Activated T-cell treated with anti-CD3 and anti-CD28 coated beads, Interleukin-2, amount 50 U/mL, for 24 hours (primary cell): ENCODE results near the gene BICD1.
"Not testable (repeated sequence)": the region's sequence is repeated elsewhere in the genome, so short reads cannot be mapped to it uniquely, and the experiment has no call there.

ENCODE experiments used
- DNase-seq: peaks from one replicate; pipeline ENCODE4 v3.0.0-alpha.2; 2020
- H3K27ac Mint-ChIP-seq: 2 replicates; pipeline ENCODE4 v1.8.0; 2020; ENCODE audit warnings: mild to moderate bottlenecking, mixed read lengths
- H3K27me3 Mint-ChIP-seq: 2 replicates; pipeline ENCODE4 v1.8.0; 2020; ENCODE audit warnings: mixed read lengths
- H3K36me3 Mint-ChIP-seq: 2 replicates; pipeline ENCODE4 v1.8.0; 2020; ENCODE audit warnings: low read depth, mixed read lengths
- H3K4me1 Mint-ChIP-seq: 2 replicates; pipeline ENCODE4 v1.8.0; 2020; ENCODE audit warnings: low read depth, mixed read lengths
- H3K4me3 Mint-ChIP-seq: 2 replicates; pipeline ENCODE4 v1.8.0; 2020; ENCODE audit warnings: mild to moderate bottlenecking, moderate library complexity, mixed read lengths
- H3K9me3 Mint-ChIP-seq: 2 replicates; pipeline ENCODE4 v1.8.0; 2020; ENCODE audit warnings: mixed read lengths

The BICD1 gene

DNA sequence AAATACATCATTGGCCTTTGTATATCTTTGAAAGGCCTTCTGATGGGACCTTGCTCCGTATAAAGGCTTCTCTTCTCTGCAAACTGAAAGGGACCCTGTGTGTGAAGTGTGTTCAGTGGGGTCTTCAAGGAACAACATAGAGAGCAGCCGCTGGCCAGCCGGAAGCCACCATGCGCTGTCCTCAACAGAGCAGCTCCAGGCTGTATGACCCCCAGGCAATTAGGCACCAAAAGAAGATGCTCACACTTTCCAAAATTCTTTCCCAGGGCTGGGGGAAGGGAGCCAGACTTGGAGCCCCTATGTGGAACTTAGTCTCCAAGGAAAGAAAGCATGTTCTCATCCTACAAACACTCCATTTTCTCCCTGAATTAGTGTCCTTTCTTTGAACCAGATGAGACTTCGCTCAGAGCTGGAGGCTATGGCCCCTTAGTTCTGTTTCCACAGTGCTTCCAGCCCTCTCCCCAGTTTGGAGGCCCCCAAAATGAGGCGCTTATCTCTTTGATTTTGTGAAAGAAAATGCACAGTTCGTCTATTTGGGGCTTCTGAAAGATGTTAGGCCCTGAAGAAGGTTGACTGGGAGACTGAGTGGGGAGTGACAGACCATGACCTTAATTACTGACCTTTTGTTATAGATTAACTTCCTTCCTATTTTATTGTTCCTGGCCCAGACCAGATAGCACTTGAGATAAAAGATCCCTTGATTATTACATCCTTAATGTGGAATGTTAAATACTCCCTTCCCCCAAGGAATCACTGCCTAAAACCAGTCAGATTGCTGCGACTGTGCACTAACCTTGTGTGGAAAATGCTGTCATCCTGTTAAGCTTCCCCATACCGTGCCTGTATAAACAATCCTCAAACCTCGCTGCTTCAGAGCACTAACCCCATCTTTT, 164.4 kb downstream of the BICD1 start:
- Mint-ChIP-seq H3K9me3 (no peaks in the 10 kb centered on the region), H3K4me1 (peaks cover 23% of the 10 kb centered on the region), H3K36me3 (no peaks in the 10 kb centered on the region), H3K27ac (no peak overlapping the region), H3K4me3 (no peak overlapping the region), H3K27me3 (no peaks in the 10 kb centered on the region)
- DNase-seq, result no peak

- H3K4me3 Mint-ChIP-seq, result no peak overlapping the region
Observed at GRCh38 chr12:32272465-32272864, 165.8 kb downstream of the BICD1 start.

DNA sequence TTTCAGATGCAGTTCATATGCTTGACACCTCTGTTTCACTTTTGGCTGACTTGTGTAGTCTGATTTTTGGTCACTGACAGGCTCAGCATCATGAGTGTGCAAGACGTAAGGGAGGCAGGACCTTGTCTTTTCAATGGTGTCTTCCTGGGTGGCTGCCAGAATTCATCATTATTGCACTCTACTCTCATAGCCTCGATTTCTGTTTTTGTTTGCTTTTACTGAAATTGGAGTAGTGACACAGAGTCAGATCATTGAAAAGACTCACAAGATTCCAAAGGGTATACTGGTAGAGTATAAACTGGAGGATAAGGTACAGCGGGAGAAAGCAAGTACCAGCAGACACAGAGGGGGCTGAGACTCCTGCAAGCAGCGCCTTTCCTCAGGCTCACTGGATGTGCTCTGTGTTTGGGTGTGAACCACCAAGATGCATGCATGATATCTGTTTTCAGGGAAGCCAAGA, 166.4 kb downstream of the BICD1 start:
- DNase-seq, result no peak
- H3K27ac Mint-ChIP-seq, result peak overlapping the region; percentile 91
- H3K4me3 Mint-ChIP-seq, result peak overlapping the region; percentile 57
- H3K4me1 Mint-ChIP-seq, result peaks cover 23% of the 10 kb centered on the region
- H3K36me3 Mint-ChIP-seq, result peaks cover 1% of the 10 kb centered on the region
- no peaks in the 10 kb centered on the region for H3K9me3 Mint-ChIP-seq
- no peaks in the 10 kb centered on the region for H3K27me3 Mint-ChIP-seq

More at GRCh38 chr12:32272465-32272864, 165.8 kb downstream of the BICD1 start:
- no peak for DNase-seq
- H3K27ac Mint-ChIP-seq, result peak overlapping the region; percentile 91
- no peaks in the 10 kb centered on the region for H3K27me3 Mint-ChIP-seq
- no peaks in the 10 kb centered on the region for H3K9me3 Mint-ChIP-seq
- H3K4me1 Mint-ChIP-seq, result peaks cover 23% of the 10 kb centered on the region
- H3K36me3 Mint-ChIP-seq, result no peaks in the 10 kb centered on the region

DNA sequence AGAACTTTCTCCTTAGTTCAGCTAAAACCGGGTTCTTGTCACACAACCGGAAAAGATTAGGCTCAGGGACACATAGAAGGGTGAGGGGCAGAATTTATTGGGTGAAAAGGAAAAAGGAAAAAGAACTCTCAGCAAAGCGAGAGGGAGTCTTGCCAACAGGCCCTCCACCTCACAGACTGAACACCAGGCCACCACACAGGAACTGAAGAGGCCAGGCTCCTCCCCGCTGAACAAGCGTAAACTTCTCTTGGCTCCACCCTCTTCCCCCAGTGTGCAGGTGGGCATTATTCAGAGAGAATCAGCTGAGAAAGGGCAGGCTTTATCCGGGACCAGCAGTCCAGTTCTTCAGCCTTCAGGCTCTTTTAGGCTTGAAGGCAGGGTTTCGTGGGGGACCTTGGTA, 167.1 kb downstream of the BICD1 start:
- peaks cover 3% of the 10 kb centered on the region for H3K36me3 Mint-ChIP-seq
- peak; percentile 51 for DNase-seq
- H3K4me1 Mint-ChIP-seq, result peaks cover 23% of the 10 kb centered on the region
- H3K4me3 Mint-ChIP-seq, result peak overlapping the region; percentile 57
- H3K9me3 Mint-ChIP-seq, result no peaks in the 10 kb centered on the region
- H3K27me3 Mint-ChIP-seq, result no peaks in the 10 kb centered on the region
- H3K27ac Mint-ChIP-seq, result peak overlapping the region; percentile 91

GRCh38 chr12:32274665-32275064, 168.0 kb downstream of the BICD1 start:
- Mint-ChIP-seq H3K36me3 (peaks cover 3% of the 10 kb centered on the region), H3K27me3 (no peaks in the 10 kb centered on the region), H3K4me3 (no peak overlapping the region), H3K27ac (no peak overlapping the region), H3K4me1 (peaks cover 23% of the 10 kb centered on the region), H3K9me3 (no peaks in the 10 kb centered on the region)
- DNase-seq, result no peak

GRCh38 chr12:32275520-32275919, 168.9 kb downstream of the BICD1 start:
- not testable (repeated sequence) for H3K4me3 Mint-ChIP-seq, DNase-seq, H3K27ac Mint-ChIP-seq, H3K27me3 Mint-ChIP-seq, H3K36me3 Mint-ChIP-seq, H3K9me3 Mint-ChIP-seq
- peaks cover 23% of the 10 kb centered on the region for H3K4me1 Mint-ChIP-seq

- Mint-ChIP-seq H3K4me1 (peaks cover 13% of the 10 kb centered on the region), H3K27me3 (no peaks in the 10 kb centered on the region), H3K9me3 (no peaks in the 10 kb centered on the region), H3K4me3 (no peak overlapping the region), H3K27ac (no peak overlapping the region), H3K36me3 (peaks cover 3% of the 10 kb centered on the region)
- no peak for DNase-seq
Observed at GRCh38 chr12:32277774-32278173, 171.1 kb downstream of the BICD1 start.

- H3K9me3 Mint-ChIP-seq, result no peaks in the 10 kb centered on the region
- no peak for DNase-seq
- H3K27me3 Mint-ChIP-seq, result no peaks in the 10 kb centered on the region
- peaks cover 3% of the 10 kb centered on the region for H3K36me3 Mint-ChIP-seq
- H3K4me3 Mint-ChIP-seq, result no peak overlapping the region
- H3K4me1 Mint-ChIP-seq, result no peaks in the 10 kb centered on the region
- no peak overlapping the region for H3K27ac Mint-ChIP-seq
Observed at GRCh38 chr12:32281098-32281497, 174.5 kb downstream of the BICD1 start.

- no peak for DNase-seq
- no peaks in the 10 kb centered on the region for H3K36me3 Mint-ChIP-seq
- H3K27ac Mint-ChIP-seq, result no peak overlapping the region
- no peaks in the 10 kb centered on the region for H3K27me3 Mint-ChIP-seq
- H3K9me3 Mint-ChIP-seq, result no peaks in the 10 kb centered on the region
- H3K4me1 Mint-ChIP-seq, result no peaks in the 10 kb centered on the region
- no peak overlapping the region for H3K4me3 Mint-ChIP-seq
Observed at GRCh38 chr12:32284561-32284960, 177.9 kb downstream of the BICD1 start.

DNA sequence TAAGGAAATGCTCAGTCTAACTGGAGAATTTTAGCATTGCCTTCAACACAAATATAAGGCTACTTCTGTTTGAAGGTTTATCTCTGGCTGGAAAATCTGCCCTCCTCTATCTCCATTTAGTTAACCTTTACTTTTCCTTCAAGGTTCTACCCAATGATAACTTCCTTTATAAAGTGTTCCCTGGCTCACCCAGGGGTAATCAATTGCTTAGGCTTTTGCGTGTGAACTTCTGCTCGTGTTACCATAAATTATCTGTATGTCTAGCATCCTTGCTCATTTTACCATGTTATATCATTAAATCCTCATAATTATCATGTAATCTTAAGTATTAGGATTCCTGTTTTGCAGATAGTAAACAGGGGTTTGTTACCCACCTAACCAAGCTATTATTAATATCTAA, 178.4 kb downstream of the BICD1 start:
- Mint-ChIP-seq H3K4me3 (no peak overlapping the region), H3K36me3 (no peaks in the 10 kb centered on the region), H3K9me3 (no peaks in the 10 kb centered on the region), H3K27me3 (no peaks in the 10 kb centered on the region), H3K4me1 (no peaks in the 10 kb centered on the region), H3K27ac (no peak overlapping the region)
- no peak for DNase-seq

GRCh38 chr12:32285489-32285888, 178.8 kb downstream of the BICD1 start:
- Mint-ChIP-seq H3K4me1 (no peaks in the 10 kb centered on the region), H3K27me3 (no peaks in the 10 kb centered on the region), H3K4me3 (no peak overlapping the region), H3K9me3 (no peaks in the 10 kb centered on the region), H3K36me3 (no peaks in the 10 kb centered on the region), H3K27ac (no peak overlapping the region)
- no peak for DNase-seq

DNA sequence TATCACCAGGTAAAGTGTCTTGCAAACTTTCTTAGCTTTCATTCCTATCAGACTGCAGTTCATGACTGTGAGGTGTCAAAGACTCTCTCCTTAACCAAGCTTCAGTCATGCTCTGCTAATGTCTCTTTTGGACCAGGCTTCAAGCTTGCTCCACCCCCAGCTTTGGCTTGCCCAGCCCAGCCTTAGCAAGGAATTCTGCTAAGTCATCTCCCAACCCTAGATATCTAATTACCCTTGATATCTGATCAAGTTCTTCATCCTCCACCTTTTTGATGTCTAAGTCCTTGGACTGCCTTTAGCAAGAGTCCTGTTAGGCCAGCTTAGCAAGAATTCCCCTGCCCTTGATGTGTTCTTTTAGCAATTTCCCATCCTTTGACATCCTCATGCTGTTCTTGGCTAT, 183.8 kb downstream of the BICD1 start:
- H3K36me3 Mint-ChIP-seq, result peaks cover 9% of the 10 kb centered on the region
- no peak for DNase-seq
- no peak overlapping the region for H3K4me3 Mint-ChIP-seq
- no peaks in the 10 kb centered on the region for H3K4me1 Mint-ChIP-seq
- H3K27me3 Mint-ChIP-seq, result no peaks in the 10 kb centered on the region
- no peak overlapping the region for H3K27ac Mint-ChIP-seq
- no peaks in the 10 kb centered on the region for H3K9me3 Mint-ChIP-seq

GRCh38 chr12:32292151-32292550, 185.5 kb downstream of the BICD1 start:
- no peak for DNase-seq
- no peak overlapping the region for H3K27ac Mint-ChIP-seq

GRCh38 chr12:32293808-32294419, 187.3 kb downstream of the BICD1 start:
- H3K9me3 Mint-ChIP-seq, result no peaks in the 10 kb centered on the region
- H3K36me3 Mint-ChIP-seq, result peaks cover 11% of the 10 kb centered on the region
- no peak for DNase-seq
- no peak overlapping the region for H3K4me3 Mint-ChIP-seq
- no peak overlapping the region for H3K27ac Mint-ChIP-seq
- H3K4me1 Mint-ChIP-seq, result no peaks in the 10 kb centered on the region
- no peaks in the 10 kb centered on the region for H3K27me3 Mint-ChIP-seq

More at GRCh38 chr12:32292151-32292550, 185.5 kb downstream of the BICD1 start:
- H3K27me3 Mint-ChIP-seq, result no peaks in the 10 kb centered on the region
- H3K4me3 Mint-ChIP-seq, result no peak overlapping the region
- no peaks in the 10 kb centered on the region for H3K9me3 Mint-ChIP-seq
- H3K4me1 Mint-ChIP-seq, result no peaks in the 10 kb centered on the region
- H3K36me3 Mint-ChIP-seq, result peaks cover 11% of the 10 kb centered on the region

GRCh38 chr12:32296567-32296966, 189.9 kb downstream of the BICD1 start:
- Mint-ChIP-seq H3K27me3 (no peaks in the 10 kb centered on the region), H3K27ac (no peak overlapping the region), H3K36me3 (peaks cover 11% of the 10 kb centered on the region), H3K9me3 (no peaks in the 10 kb centered on the region), H3K4me3 (no peak overlapping the region), H3K4me1 (no peaks in the 10 kb centered on the region)
- no peak for DNase-seq
